Breast epithelium (tissue), 3 donors: ENCODE results near the gene REL.

ENCODE experiments used
- POLR2A ChIP-seq: fragments of 450-650 bp; IDR thresholded peaks from one replicate; pipeline ENCODE4 v1.6.1; 2016; ENCODE audit warnings: antibody characterized with exemption, mild to moderate bottlenecking, moderate library complexity
- POLR2AphosphoS5 ChIP-seq, 3 donors: sonication (generic); formaldehyde crosslinking; IDR thresholded peaks; one replicate each; pipeline ENCODE4 v1.6.1; 2017; ENCODE audit warnings: antibody characterized with exemption in 3 of 3
- TF ChIP-seq, protein P1 (sequence below), 3 donors: fragments of 450-650 bp; IDR thresholded peaks; one replicate each; pipeline ENCODE4 v1.5.1; 2016 to 2017; ENCODE audit warnings: antibody characterized with exemption in 3 of 3, mild to moderate bottlenecking in 3 of 3, moderate library complexity in 3 of 3

DNA sequence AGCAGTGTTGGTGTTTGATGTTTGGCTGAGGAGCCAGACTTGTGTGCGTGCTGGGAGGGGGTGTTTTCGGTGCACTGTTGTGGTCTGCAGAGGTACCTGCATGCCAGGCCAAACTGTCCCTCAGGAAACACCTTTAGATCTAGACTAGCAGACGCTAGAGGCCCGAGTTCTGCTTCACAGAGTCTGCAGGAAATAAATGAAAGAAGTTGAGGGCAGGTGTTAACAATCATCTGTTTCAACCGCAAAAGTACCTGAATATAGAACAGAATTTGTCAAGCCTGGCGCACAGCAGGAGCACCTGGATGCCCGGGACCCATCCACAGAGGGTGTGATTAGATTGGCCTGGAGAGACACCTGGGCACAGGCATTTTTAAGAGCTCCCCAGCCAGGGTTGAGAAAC lies 40.5 kb upstream of the REL start:
- TF ChIP-seq, protein P1, sequence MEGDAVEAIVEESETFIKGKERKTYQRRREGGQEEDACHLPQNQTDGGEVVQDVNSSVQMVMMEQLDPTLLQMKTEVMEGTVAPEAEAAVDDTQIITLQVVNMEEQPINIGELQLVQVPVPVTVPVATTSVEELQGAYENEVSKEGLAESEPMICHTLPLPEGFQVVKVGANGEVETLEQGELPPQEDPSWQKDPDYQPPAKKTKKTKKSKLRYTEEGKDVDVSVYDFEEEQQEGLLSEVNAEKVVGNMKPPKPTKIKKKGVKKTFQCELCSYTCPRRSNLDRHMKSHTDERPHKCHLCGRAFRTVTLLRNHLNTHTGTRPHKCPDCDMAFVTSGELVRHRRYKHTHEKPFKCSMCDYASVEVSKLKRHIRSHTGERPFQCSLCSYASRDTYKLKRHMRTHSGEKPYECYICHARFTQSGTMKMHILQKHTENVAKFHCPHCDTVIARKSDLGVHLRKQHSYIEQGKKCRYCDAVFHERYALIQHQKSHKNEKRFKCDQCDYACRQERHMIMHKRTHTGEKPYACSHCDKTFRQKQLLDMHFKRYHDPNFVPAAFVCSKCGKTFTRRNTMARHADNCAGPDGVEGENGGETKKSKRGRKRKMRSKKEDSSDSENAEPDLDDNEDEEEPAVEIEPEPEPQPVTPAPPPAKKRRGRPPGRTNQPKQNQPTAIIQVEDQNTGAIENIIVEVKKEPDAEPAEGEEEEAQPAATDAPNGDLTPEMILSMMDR (IDR thresholded peaks at IDR 0.05) = no peak
- no peak for TF ChIP-seq POLR2A
- TF ChIP-seq POLR2AphosphoS5 (IDR thresholded peaks at IDR 0.05) = no peak
